Kidney epithelial cell (primary cell): ENCODE data around the gene ITPR3. TPM values are rescaled to one million over a fixed set of nuclear protein-coding genes. Genes with fewer than 3 reads are reported as not detected.

Experiments used
- DNase-seq: peaks from one replicate; pipeline ENCODE4 v3.0.0-alpha.2; 2010; ENCODE audit warnings: low read depth
- H3K27me3 ChIP-seq: 2 replicates; pipeline ENCODE4 v1.6.0; 2011; ENCODE audit warnings: low read length; ENCODE audit not compliant: control insufficient read depth, insufficient read depth
- H3K36me3 ChIP-seq: 2 replicates; pipeline ENCODE4 v1.5.1; 2011; ENCODE audit warnings: low read length; ENCODE audit not compliant: control insufficient read depth, insufficient read depth
- H3K4me3 ChIP-seq: 2 replicates; pipeline ENCODE4 v1.5.1; 2011; ENCODE audit warnings: low read depth, mild to moderate bottlenecking, control low read depth, low read length
- CTCF ChIP-seq: IDR thresholded peaks from 2 replicates; pipeline ENCODE4 v1.5.1; 2011; ENCODE audit warnings: mild to moderate bottlenecking, moderate library complexity, low read length, control low read depth, inconsistent platforms; ENCODE audit not compliant: insufficient read depth, poor library complexity, severe bottlenecking
- total RNA-seq: library from RNA; depleted of rRNA; stranded (reverse); fragments of >200 nt; gene quantifications from 2 replicates; pipeline ENCODE4 v1.2.3, GENCODE V29; 2015

Gene ITPR3
- total RNA-seq, 1 donor from 2014 or later = 147 TPM

DNA sequence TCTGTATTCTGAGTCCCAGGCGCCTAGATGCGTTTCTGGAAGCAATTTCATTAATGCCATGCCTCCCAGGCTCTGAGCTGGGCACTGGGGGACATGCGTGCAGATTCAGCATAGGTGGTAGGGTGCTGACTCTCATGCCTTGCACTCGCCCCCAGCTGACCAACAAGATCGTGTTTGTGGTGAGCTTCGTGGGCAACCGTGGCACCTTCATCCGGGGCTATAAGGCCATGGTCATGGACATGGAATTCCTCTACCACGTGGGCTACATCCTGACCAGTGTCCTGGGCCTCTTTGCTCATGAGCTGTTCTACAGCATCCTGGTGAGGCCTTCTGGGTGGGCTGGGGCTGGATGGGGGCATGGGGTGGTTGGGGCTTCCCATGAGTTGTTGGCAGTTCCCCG lies 68.8 kb downstream of the ITPR3 start:
- peaks cover 10% of the 10 kb centered on the region for H3K36me3 ChIP-seq
- TF ChIP-seq CTCF = no peak

DNA sequence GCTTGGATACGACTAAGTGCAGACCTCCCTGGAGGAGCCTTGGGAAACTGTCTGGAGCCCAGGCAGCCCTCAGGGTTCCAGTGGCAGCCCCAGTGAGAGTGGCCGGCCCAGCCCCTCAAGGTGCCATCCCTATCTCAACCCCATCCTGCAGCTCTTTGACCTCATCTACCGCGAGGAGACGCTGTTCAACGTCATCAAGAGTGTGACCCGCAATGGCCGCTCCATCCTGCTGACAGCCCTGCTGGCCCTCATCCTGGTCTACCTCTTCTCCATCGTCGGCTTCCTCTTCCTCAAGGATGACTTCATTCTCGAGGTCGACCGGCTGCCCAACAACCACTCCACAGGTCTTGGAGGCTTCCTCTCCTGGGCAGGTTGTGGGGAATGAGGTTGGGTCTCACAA lies 69.6 kb downstream of the ITPR3 start:
- Histone ChIP-seq H3K27me3 (no peaks in the 10 kb centered on the region), H3K4me3 (no peak overlapping the region), H3K36me3 (peaks cover 14% of the 10 kb centered on the region)
- no peak for TF ChIP-seq CTCF
- DNase-seq = no peak

More for the DNA sequence above, 68.8 kb downstream of the ITPR3 start:
- DNase-seq = no peak
- no peaks in the 10 kb centered on the region for H3K27me3 ChIP-seq
- H3K4me3 ChIP-seq = no peak overlapping the region

- no peak for DNase-seq
- no peak for TF ChIP-seq CTCF
- Histone ChIP-seq H3K4me3 (no peak overlapping the region), H3K36me3 (peaks cover 14% of the 10 kb centered on the region), H3K27me3 (no peaks in the 10 kb centered on the region)
These were observed 70.4 kb downstream of the ITPR3 start for GRCh38 chr6:33691456-33692077.

GRCh38 chr6:33692078-33692759 lies 71.1 kb downstream of the ITPR3 start:
- TF ChIP-seq CTCF = no peak
- no peaks in the 10 kb centered on the region for H3K27me3 ChIP-seq
- H3K4me3 ChIP-seq = no peak overlapping the region
- no peak for DNase-seq
- H3K36me3 ChIP-seq = peaks cover 15% of the 10 kb centered on the region

GRCh38 chr6:33692760-33693158 lies 71.6 kb downstream of the ITPR3 start:
- Histone ChIP-seq H3K27me3 (no peaks in the 10 kb centered on the region), H3K4me3 (no peak overlapping the region), H3K36me3 (peaks cover 15% of the 10 kb centered on the region)
- no peak for TF ChIP-seq CTCF
- no peak for DNase-seq
